ENCODE data around the gene ABAT.
A peak's percentile ranks its signal among the peaks of the same experiment; 100 is the strongest.
"Not testable (repeated sequence)": the region's sequence is repeated elsewhere in the genome, so short reads cannot be mapped to it uniquely, and the experiment has no call there.

Gene ABAT

DNA sequence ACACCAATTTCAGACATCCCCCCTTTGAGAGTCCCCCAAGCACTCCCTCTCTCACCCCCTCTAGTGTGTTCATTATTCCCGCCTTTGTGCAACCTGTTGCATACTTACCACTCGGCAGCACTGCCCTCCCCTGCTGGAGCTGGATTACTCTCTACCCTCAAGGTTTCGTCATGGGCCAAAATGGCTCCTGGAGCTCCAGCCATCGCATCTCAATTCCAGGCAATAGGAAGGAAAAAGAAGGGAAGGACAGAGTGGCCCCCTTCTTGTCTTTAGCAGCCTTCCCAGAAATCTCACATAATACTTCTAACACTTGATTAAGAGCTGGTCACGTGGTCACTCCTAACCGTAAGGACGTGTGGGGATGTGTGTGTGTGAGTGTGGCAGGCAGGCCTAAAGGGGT lies 102.8 kb downstream of the ABAT start:
- no peaks in the 10 kb centered on the region for H3K27me3 ChIP-seq (ENCODE audit: control insufficient read depth, insufficient read depth, low read length)
- H3K4me3 ChIP-seq (ENCODE audit: low read length) = no peak overlapping the region
- H3K9ac ChIP-seq (ENCODE audit: low read length) = no peak overlapping the region
- H3K27ac ChIP-seq (ENCODE audit: low read length) = no peak overlapping the region
- no peaks in the 10 kb centered on the region for H3K36me3 ChIP-seq (ENCODE audit: control insufficient read depth, low read depth, low read length)
- no peaks in the 10 kb centered on the region for H3K9me3 ChIP-seq (ENCODE audit: control insufficient read depth, low read depth, low read length)
- no peaks in the 10 kb centered on the region for H3K4me1 ChIP-seq (ENCODE audit: control insufficient read depth, low read depth, low read length)

DNA sequence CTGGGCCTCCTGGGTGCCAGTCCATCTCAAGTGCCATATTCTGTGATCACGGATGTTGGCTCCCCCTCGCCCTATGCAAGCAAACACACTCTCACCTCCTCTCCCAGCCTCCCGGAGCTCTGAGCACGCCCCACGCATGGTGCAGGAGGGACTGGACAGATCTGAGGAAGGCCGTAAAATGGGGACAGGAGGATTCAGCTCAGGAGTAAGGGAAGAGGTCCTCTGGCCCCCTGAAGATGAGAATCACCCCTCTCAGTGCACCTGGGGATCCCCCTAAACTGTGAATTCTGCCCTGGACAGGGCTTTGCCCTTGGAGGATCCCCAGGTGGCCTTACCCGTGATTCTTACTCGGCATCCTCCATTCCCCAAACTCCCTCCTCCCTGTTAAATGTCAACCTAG lies 107.4 kb downstream of the ABAT start:
- Histone ChIP-seq H3K4me1 (ENCODE audit: control insufficient read depth, low read depth, low read length) (no peaks in the 10 kb centered on the region), H3K4me3 (ENCODE audit: low read length) (no peak overlapping the region), H3K9ac (ENCODE audit: low read length) (no peak overlapping the region), H3K36me3 (ENCODE audit: control insufficient read depth, low read depth, low read length) (no peaks in the 10 kb centered on the region), H3K27ac (ENCODE audit: low read length) (no peak overlapping the region), H3K9me3 (ENCODE audit: control insufficient read depth, low read depth, low read length) (no peaks in the 10 kb centered on the region), H3K27me3 (ENCODE audit: control insufficient read depth, insufficient read depth, low read length) (no peaks in the 10 kb centered on the region)

DNA sequence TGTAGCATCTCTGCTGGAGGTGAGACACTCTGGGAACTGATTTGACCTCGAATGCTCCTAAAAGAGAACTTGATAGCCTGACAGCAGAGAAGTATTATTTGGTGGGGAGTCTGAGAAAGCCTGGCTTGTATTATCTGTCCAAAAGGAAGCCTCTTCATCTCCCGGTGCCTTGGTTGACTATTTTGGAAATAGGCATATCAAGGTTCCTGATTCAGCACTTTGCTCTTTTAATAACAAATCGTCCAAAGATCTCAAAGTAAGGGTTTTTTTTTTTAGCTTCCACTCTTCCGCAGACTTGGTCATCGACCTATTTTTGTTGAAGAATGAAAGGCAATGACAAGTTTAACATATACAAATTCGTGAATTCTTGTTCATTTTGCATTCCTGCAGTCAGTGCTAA lies 108.3 kb downstream of the ABAT start:
- Histone ChIP-seq H3K4me1 (ENCODE audit: control insufficient read depth, low read depth, low read length) (no peaks in the 10 kb centered on the region), H3K27ac (ENCODE audit: low read length) (no peak overlapping the region), H3K9ac (ENCODE audit: low read length) (no peak overlapping the region), H3K9me3 (ENCODE audit: control insufficient read depth, low read depth, low read length) (no peaks in the 10 kb centered on the region), H3K36me3 (ENCODE audit: control insufficient read depth, low read depth, low read length) (no peaks in the 10 kb centered on the region), H3K27me3 (ENCODE audit: control insufficient read depth, insufficient read depth, low read length) (no peaks in the 10 kb centered on the region), H3K4me3 (ENCODE audit: low read length) (no peak overlapping the region)

DNA sequence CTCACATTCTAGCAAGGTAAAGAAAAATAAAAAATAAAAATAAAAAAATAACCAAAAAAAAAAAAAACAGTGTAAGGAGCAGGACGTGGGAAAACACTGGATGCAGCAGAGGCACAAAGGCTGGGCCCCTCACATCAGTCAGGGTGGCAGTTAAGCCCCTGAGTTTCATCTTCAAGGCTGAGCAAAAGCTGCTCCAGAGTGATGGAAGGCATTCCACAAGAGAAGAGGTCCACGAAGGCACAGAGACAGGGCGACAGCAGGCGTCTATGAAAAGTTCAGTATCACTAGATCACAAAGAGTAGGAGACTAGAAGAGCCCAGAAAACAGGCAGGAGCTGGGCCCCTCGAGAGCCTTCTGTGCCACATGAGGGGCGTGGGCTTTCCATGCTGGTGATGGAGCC lies 111.0 kb downstream of the ABAT start:
- no peaks in the 10 kb centered on the region for H3K4me1 ChIP-seq (ENCODE audit: control insufficient read depth, low read depth, low read length)
- H3K36me3 ChIP-seq (ENCODE audit: control insufficient read depth, low read depth, low read length) = no peaks in the 10 kb centered on the region
- H3K4me3 ChIP-seq (ENCODE audit: low read length) = no peak overlapping the region
- H3K9ac ChIP-seq (ENCODE audit: low read length) = no peak overlapping the region
- no peaks in the 10 kb centered on the region for H3K27me3 ChIP-seq (ENCODE audit: control insufficient read depth, insufficient read depth, low read length)
- no peak overlapping the region for H3K27ac ChIP-seq (ENCODE audit: low read length)
- H3K9me3 ChIP-seq (ENCODE audit: control insufficient read depth, low read depth, low read length) = no peaks in the 10 kb centered on the region

DNA sequence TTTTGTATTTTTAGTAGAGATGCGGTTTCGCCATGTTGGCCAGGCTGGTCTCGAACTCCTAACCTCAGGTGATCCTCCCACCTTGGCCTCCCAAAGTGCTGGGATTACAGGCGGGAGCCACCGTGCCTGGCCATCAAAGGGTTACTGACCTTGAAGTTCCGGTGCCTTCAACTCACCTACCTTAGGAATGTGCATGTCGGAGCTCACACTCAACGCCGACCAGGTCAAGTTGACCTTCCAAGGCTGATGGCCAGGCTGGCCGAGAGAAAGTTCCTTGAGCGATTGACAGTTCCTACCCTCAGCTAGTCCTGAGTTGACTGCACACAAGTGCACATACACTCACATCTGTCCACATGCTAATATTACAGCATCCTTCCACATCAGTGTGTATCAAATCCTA lies 111.9 kb downstream of the ABAT start:
- not testable (repeated sequence) for H3K27ac ChIP-seq (ENCODE audit: low read length); H3K9me3 ChIP-seq (ENCODE audit: control insufficient read depth, low read depth, low read length); H3K36me3 ChIP-seq (ENCODE audit: control insufficient read depth, low read depth, low read length); H3K27me3 ChIP-seq (ENCODE audit: control insufficient read depth, insufficient read depth, low read length); H3K4me3 ChIP-seq (ENCODE audit: low read length); H3K4me1 ChIP-seq (ENCODE audit: control insufficient read depth, low read depth, low read length); H3K9ac ChIP-seq (ENCODE audit: low read length)

DNA sequence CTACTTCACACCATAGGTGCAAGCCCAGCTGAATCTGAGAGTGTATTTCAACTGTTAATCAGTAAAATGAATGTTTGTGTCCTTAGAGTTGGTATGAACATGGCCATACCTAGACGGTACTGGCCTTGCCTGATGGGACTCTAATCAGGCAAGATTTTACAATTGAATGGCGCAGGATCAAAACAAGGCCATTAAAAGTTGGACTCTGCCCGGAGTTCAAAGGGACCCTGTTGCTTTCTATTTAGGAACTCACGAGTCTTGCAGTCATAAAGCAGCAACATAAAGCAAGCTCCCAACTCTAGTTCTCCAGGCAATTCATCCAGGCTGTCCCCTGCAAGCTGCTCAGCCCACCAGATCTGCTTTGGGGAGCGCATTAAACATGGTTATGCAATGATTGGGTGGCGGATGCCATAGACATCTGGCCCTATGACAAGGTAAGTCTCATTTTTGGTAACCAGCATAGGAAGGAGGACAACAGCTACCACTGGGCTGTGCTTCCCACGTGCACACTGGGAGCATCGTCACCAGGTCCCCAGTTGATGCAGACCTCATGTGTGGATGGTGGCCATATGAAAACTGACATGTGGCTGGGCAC lies 114.3 kb downstream of the ABAT start:
- Histone ChIP-seq H3K27ac (ENCODE audit: low read length) (no peak overlapping the region), H3K36me3 (ENCODE audit: control insufficient read depth, low read depth, low read length) (no peaks in the 10 kb centered on the region), H3K27me3 (ENCODE audit: control insufficient read depth, insufficient read depth, low read length) (no peaks in the 10 kb centered on the region), H3K9ac (ENCODE audit: low read length) (no peak overlapping the region), H3K9me3 (ENCODE audit: control insufficient read depth, low read depth, low read length) (no peaks in the 10 kb centered on the region), H3K4me1 (ENCODE audit: control insufficient read depth, low read depth, low read length) (no peaks in the 10 kb centered on the region), H3K4me3 (ENCODE audit: low read length) (no peak overlapping the region)

DNA sequence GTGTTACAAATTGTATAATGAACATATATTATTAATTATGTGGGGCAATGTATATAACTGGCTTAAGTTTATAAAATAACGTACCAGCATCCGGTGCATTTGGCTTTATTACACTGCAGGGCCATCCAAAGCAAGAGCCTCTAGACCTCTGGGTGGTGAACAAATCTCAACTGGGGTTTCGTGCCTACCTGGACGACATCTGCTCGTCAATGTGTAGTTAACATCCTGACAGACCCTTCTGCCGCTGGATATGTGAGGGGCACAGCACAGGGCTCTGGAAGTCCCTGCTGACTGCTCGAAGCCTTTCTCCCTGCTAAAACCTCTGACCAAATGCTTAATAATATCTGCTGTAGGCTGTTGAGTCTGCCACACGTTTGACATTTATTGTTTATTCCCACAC lies 120.7 kb downstream of the ABAT start:
- Histone ChIP-seq H3K27ac (ENCODE audit: low read length) (no peak overlapping the region), H3K4me1 (ENCODE audit: control insufficient read depth, low read depth, low read length) (peaks cover 7% of the 10 kb centered on the region), H3K4me3 (ENCODE audit: low read length) (no peak overlapping the region), H3K9me3 (ENCODE audit: control insufficient read depth, low read depth, low read length) (no peaks in the 10 kb centered on the region), H3K9ac (ENCODE audit: low read length) (no peak overlapping the region), H3K36me3 (ENCODE audit: control insufficient read depth, low read depth, low read length) (no peaks in the 10 kb centered on the region), H3K27me3 (ENCODE audit: control insufficient read depth, insufficient read depth, low read length) (no peaks in the 10 kb centered on the region)

DNA sequence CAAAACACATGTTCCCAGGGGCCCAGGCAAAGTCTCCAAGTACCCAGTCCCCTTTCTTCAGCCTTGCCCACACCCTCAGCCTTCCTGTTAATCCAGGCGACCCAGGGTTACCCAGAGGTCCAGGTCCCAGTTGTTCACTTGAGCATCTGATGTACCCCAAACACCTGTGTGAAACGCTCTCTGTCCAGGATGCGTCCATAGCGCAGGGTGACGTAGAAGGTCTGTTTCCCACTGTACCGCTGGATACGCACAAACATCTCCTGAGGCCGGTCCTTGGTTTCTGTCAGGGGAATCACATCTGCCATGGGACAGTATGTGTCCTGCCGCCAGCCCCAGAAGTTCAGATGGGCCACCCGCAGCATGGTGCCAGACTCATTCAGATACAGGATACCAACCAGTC lies 121.4 kb downstream of the ABAT start:
- Histone ChIP-seq H3K9ac (ENCODE audit: low read length) (no peak overlapping the region), H3K36me3 (ENCODE audit: control insufficient read depth, low read depth, low read length) (no peaks in the 10 kb centered on the region), H3K4me3 (ENCODE audit: low read length) (no peak overlapping the region), H3K27me3 (ENCODE audit: control insufficient read depth, insufficient read depth, low read length) (no peaks in the 10 kb centered on the region), H3K27ac (ENCODE audit: low read length) (no peak overlapping the region), H3K4me1 (ENCODE audit: control insufficient read depth, low read depth, low read length) (peaks cover 7% of the 10 kb centered on the region), H3K9me3 (ENCODE audit: control insufficient read depth, low read depth, low read length) (no peaks in the 10 kb centered on the region)

DNA sequence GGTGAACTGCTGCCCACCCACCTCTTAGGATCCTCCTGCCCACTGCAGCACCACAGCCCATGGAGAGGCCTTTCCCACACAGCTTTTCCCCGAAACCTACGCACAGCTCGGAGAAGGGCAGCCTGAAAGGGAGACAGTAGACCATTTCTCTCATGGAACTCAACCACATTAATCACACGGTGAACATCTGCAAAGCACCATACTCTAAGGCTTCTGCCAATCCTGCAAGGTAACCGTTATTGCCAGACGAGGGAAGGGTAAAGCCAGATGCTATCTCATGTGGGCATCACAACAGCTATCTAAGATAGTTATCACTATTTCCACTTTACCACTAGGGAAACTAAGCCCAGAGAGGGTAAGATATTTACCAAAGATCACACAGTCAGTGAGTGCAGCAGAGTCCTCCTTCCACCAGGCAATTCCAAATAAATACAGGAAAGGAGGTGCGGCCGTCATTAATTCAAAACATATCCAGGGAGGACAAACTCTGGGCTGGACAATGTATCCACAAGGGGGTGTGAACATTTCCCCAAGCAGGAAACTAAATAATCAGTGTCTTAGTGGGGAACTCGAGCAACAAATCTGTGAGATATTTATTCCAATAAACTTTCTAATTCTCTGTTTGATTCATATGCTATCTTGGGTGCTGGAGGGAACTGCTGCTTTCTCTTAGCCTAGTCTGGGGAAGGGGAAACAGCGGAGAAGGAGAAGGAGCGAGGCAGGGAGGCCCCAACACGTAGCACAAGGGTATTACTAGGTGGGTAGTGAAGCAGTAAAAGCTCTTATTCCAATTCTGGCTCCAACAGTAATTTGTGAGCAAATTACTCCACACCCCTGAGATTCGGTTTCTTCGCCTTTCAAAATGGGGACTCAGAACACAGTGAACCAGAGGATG lies 122.3 kb downstream of the ABAT start:
- Histone ChIP-seq H3K9ac (ENCODE audit: low read length) (peak overlapping the region; percentile 87), H3K4me3 (ENCODE audit: low read length) (peak overlapping the region; percentile 95), H3K36me3 (ENCODE audit: control insufficient read depth, low read depth, low read length) (peaks cover 2% of the 10 kb centered on the region), H3K27ac (ENCODE audit: low read length) (peak overlapping the region; percentile 82), H3K4me1 (ENCODE audit: control insufficient read depth, low read depth, low read length) (peaks cover 7% of the 10 kb centered on the region), H3K9me3 (ENCODE audit: control insufficient read depth, low read depth, low read length) (no peaks in the 10 kb centered on the region), H3K27me3 (ENCODE audit: control insufficient read depth, insufficient read depth, low read length) (no peaks in the 10 kb centered on the region)

DNA sequence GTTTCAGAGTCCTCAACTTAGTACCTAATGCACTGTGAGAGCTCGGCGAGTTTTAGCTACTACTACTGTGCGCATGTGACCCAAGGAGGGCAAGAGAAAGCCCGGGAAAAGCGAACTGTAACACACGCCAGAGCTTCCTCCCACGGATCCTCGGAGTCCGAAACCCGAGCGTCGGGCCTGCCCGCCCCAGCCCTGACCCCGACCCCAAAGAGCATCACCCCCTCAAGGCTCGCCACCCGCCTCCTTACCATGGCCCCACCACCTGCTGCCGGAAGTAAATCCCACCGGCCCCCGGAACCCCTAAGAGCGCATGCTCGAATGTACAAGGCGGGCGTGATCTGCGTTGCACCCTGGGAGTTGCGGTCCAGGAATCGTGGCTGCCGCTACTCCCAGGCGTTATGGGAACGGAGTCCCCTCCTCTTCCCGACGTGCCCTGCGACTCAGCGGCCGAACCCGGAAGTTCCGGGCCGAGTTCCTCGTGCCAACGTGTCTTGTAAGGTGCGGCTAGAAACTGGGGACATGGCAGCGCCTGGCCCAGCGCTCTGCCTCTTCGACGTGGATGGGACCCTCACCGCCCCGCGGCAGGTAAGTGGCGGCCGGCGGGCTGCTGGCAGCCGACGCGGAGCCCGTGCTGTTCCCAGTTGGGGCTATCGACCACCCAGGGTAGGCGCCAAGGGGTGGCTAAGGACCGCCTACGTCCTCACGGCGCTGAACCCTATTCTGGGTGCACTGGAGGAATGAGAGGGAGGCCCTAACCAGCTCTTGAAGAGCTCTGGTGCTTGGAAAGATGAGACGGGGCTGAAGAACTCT lies 123.2 kb downstream of the ABAT start, which contains the start of the genes PMM2 and TMEM186:
Gene PMM2 (plus strand): TSS at position 476 of the 810 bp plus-strand sequence. CDS start 44 bp downstream, at position 520.
Gene TMEM186 (minus strand): TSS at position 276 of the 810 bp plus-strand sequence. CDS start 25 bp downstream, at position 251.
- H3K4me1 ChIP-seq (ENCODE audit: control insufficient read depth, low read depth, low read length) = peaks cover 7% of the 10 kb centered on the region
- peak within 1 kb of the TSS; percentile 87 for H3K9ac ChIP-seq (ENCODE audit: low read length)
- no peaks in the 10 kb centered on the region for H3K9me3 ChIP-seq (ENCODE audit: control insufficient read depth, low read depth, low read length)
- H3K4me3 ChIP-seq (ENCODE audit: low read length) = peak within 1 kb of the TSS; percentile 95
- peaks cover 10% of the 10 kb centered on the region for H3K36me3 ChIP-seq (ENCODE audit: control insufficient read depth, low read depth, low read length)
- H3K27ac ChIP-seq (ENCODE audit: low read length) = peak within 1 kb of the TSS; percentile 82
- no peaks in the 10 kb centered on the region for H3K27me3 ChIP-seq (ENCODE audit: control insufficient read depth, insufficient read depth, low read length)

DNA sequence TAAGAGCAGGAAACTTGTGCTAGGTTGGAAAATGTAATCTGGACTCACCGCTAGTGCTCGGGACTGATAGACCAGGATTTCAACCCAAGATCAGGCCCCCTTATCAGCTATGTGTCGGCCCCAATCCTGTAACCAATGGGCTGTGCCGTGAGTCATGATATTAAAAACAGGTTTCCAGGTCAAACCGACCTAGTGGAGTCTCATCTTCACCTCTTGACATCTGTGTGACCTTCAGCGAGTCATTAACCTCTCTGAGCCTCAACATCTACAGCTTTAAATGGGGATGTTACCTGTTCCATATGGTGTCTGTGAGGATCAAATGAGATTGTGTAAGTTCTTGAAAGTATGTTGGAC lies 123.7 kb downstream of the ABAT start:
- Histone ChIP-seq H3K4me3 (ENCODE audit: low read length) (peak overlapping the region; percentile 95), H3K4me1 (ENCODE audit: control insufficient read depth, low read depth, low read length) (peaks cover 7% of the 10 kb centered on the region), H3K27ac (ENCODE audit: low read length) (no peak overlapping the region), H3K36me3 (ENCODE audit: control insufficient read depth, low read depth, low read length) (peaks cover 16% of the 10 kb centered on the region), H3K27me3 (ENCODE audit: control insufficient read depth, insufficient read depth, low read length) (no peaks in the 10 kb centered on the region), H3K9me3 (ENCODE audit: control insufficient read depth, low read depth, low read length) (no peaks in the 10 kb centered on the region), H3K9ac (ENCODE audit: low read length) (peak overlapping the region; percentile 87)

Measured in iPS-18a (cell line).